RWPE2 (cell line): ENCODE measurements around the gene TRIO.

ENCODE experiments used
- ATAC-seq: fragments of 200-7000 bp; cut with Tn5 transposase; 3 replicates; pipeline ENCODE4 v1.9.1; 2021; ENCODE audit warnings: low read depth
- DNase-seq: peaks from one replicate; pipeline ENCODE4 v3.0.0-alpha.2; 2020; ENCODE audit warnings: low spot score
- H3K27ac ChIP-seq: fragments of 450-650 bp; 2 replicates; pipeline ENCODE4 v1.5.1; 2017; ENCODE audit warnings: mild to moderate bottlenecking; ENCODE audit not compliant: poor library complexity, severe bottlenecking
- H3K27me3 ChIP-seq: fragments of 250-450 bp; sonication (Bioruptor Pico); 2 replicates; pipeline ENCODE4 v1.5.1; 2021; ENCODE audit warnings: mild to moderate bottlenecking, moderate library complexity; ENCODE audit not compliant: insufficient read depth, poor library complexity, severe bottlenecking
- H3K36me3 ChIP-seq: fragments of 250-450 bp; sonication (Bioruptor Pico); 2 replicates; pipeline ENCODE4 v1.5.1; 2020; ENCODE audit warnings: low read depth, mild to moderate bottlenecking, moderate library complexity
- H3K4me1 ChIP-seq: fragments of 250-450 bp; sonication (Bioruptor Pico); 2 replicates; pipeline ENCODE4 v1.5.1; 2021; ENCODE audit warnings: mild to moderate bottlenecking, moderate library complexity; ENCODE audit not compliant: insufficient read depth, poor library complexity, severe bottlenecking
- H3K4me3 ChIP-seq: fragments of 250-450 bp; sonication (Bioruptor Pico); 2 replicates; pipeline ENCODE4 v1.5.1; 2021; ENCODE audit warnings: mild to moderate bottlenecking, moderate library complexity; ENCODE audit not compliant: severe bottlenecking
- H3K9me3 ChIP-seq: fragments of 250-450 bp; sonication (Bioruptor Pico); 2 replicates; pipeline ENCODE4 v1.5.1; 2021; ENCODE audit warnings: mild to moderate bottlenecking, moderate library complexity; ENCODE audit not compliant: severe bottlenecking
- CTCF ChIP-seq: fragments of 450-650 bp; IDR thresholded peaks from one replicate; pipeline ENCODE4 v1.5.1; 2017; ENCODE audit warnings: mild to moderate bottlenecking, moderate library complexity; ENCODE audit not compliant: poor library complexity, severe bottlenecking

The TRIO gene

GRCh38 chr5:14319102-14319501 is 176.0 kb downstream of the TRIO start:
- ATAC-seq: no peak

GRCh38 chr5:14321936-14322335 is 178.8 kb downstream of the TRIO start:
- Histone ChIP-seq H3K36me3 (peaks cover 78% of the 10 kb centered on the region), H3K27ac (no peak overlapping the region), H3K4me1 (peaks cover 4% of the 10 kb centered on the region), H3K9me3 (no peaks in the 10 kb centered on the region), H3K27me3 (no peaks in the 10 kb centered on the region), H3K4me3 (no peak overlapping the region)
- DNase-seq (no peak), ATAC-seq (no peak)
- no peak for TF ChIP-seq CTCF

More at GRCh38 chr5:14319102-14319501, 176.0 kb downstream of the TRIO start:
- Histone ChIP-seq H3K4me1 (peaks cover 4% of the 10 kb centered on the region), H3K9me3 (no peaks in the 10 kb centered on the region), H3K27me3 (no peaks in the 10 kb centered on the region), H3K27ac (no peak overlapping the region), H3K36me3 (peaks cover 83% of the 10 kb centered on the region), H3K4me3 (no peak overlapping the region)
- no peak for DNase-seq
- TF ChIP-seq CTCF: no peak

GRCh38 chr5:14322437-14323187 is 179.5 kb downstream of the TRIO start:
- H3K27ac ChIP-seq: no peak overlapping the region
- H3K4me1 ChIP-seq: peaks cover 4% of the 10 kb centered on the region
- H3K4me3 ChIP-seq: no peak overlapping the region
- H3K9me3 ChIP-seq: no peaks in the 10 kb centered on the region
- peaks cover 78% of the 10 kb centered on the region for H3K36me3 ChIP-seq
- DNase-seq (no peak), ATAC-seq (no peak)
- TF ChIP-seq CTCF: no peak
- no peaks in the 10 kb centered on the region for H3K27me3 ChIP-seq

GRCh38 chr5:14323466-14323865 is 180.3 kb downstream of the TRIO start:
- Histone ChIP-seq H3K36me3 (peaks cover 82% of the 10 kb centered on the region), H3K4me3 (no peak overlapping the region), H3K9me3 (no peaks in the 10 kb centered on the region), H3K27me3 (no peaks in the 10 kb centered on the region), H3K4me1 (peaks cover 4% of the 10 kb centered on the region), H3K27ac (no peak overlapping the region)
- no peak for DNase-seq
- no peak for ATAC-seq
- no peak for TF ChIP-seq CTCF

- ATAC-seq: no peak
- Histone ChIP-seq H3K4me3 (no peak overlapping the region), H3K27me3 (no peaks in the 10 kb centered on the region), H3K9me3 (no peaks in the 10 kb centered on the region), H3K36me3 (peaks cover 78% of the 10 kb centered on the region), H3K27ac (no peak overlapping the region), H3K4me1 (no peaks in the 10 kb centered on the region)
- TF ChIP-seq CTCF: no peak
- DNase-seq: no peak
These were observed 182.2 kb downstream of the TRIO start for GRCh38 chr5:14325369-14325768.
